T follicular helper cell (primary cell): Measurements from ENCODE around the gene PREX1.
"Not testable (repeated sequence)": the region's sequence is repeated elsewhere in the genome, so short reads cannot be mapped to it uniquely, and the experiment has no call there.

Experiments
- DNase-seq: peaks from one replicate; pipeline ENCODE4 v3.0.0-alpha.2; 2020; ENCODE audit warnings: low read depth

PREX1 gene

GRCh38 chr20:48846516-48847492 lies 19.0 kb upstream of the PREX1 start:
- no peak for DNase-seq

- DNase-seq = no peak
Measured at GRCh38 chr20:48845721-48846306, 18.0 kb upstream of the PREX1 start.

DNA sequence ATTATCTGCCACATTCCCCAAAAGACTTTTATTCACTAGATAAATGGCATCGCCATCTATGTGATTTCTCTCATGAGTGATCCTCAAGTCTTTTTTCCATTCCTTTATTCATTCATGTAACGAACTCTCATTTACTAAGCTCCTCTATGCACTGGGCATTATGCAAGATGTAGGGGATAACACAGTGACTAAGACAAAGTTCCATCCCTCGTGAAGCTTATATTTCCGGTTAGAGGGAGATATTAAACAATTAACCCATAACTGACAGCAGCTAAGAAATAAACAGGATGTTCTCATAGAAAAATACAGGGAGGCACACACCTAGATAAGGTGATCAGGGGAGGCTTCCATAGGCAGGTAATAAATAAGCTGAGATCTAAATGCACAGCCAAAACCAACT lies 17.2 kb upstream of the PREX1 start:
- no peak for DNase-seq

DNA sequence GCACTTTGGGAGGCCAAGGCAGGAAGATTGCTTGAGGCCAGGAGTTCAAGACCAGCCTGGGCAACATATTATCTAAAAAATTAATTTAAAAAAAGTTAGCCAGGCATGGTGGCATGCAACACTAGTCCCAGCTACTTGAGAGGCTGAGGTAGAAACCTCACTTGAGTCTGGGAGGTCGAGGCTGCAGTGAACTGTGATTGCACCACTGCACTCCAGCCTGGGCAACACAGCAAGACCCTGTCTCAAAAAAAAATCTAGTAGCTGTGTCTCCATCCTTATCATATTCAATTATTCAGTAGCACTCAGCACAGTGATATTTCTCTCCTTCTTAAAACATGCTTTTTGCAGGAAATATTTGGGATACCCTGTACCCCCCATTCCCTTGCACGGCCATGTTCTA lies 16.1 kb upstream of the PREX1 start:
- DNase-seq = not testable (repeated sequence)

DNA sequence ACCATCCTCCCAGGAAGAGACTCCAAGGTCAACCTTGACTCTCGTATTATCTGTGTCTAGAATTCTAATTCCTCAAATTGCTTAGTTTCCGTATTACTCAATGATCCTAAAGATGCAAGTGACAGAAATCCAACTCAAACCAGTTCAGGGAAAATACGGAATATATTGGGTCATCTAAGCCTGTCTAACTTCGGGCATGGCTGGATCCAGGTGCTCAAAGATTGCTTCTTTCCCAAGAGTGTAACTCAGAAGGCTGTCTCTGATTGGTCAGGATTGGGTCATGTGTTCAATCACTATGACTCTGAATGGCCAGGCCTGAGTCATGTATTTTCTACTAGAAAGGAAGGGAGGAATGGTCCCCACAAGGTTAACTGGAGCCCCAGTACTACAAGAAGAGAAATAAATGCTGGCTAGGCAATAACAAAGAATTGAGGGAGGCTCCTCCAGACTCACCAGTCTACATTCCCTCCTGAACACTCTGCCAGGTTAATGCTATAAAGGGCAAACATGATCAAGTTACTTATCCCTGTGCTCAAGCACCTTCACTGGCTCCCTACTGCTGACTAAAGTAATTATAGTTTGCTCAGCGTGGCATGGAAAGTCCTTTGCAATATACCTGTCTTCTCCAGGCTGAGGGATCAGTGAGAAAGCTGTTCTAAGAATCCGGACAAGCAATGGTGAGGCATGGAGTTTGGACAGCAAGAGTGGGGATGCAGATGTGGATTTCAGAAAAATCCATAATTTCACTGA lies 15.4 kb upstream of the PREX1 start:
- DNase-seq = no peak

DNA sequence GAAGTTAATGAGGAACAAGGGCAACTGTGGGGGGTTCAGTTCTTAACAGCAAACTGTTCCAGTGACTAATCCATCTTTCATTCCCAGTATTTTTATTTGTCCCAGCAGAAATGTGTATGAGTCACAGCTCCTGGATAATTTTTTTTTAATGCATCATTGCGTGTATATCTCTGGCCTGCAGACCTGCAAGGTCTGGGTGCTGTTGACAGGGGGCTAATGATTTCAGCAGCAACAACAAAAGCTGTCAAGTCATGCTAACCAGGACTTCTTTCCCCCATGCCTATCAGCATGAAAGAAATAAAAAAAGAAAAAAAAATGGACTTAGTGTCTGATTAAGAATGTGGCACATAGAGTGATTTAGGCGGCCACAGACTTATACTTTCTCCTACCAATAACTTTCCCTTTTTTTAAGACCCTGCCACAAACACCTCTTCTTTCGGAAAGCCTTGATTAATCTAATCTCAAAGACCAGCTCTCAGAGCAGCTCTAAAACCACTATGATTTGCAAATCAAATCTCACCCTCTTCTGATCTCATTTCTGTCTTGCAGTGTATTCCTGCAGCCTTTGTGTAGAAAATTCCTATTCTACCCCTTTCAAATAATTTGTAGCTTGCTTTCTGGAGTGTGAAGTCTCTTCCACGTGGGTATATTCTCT lies 14.2 kb upstream of the PREX1 start:
- no peak for DNase-seq

DNA sequence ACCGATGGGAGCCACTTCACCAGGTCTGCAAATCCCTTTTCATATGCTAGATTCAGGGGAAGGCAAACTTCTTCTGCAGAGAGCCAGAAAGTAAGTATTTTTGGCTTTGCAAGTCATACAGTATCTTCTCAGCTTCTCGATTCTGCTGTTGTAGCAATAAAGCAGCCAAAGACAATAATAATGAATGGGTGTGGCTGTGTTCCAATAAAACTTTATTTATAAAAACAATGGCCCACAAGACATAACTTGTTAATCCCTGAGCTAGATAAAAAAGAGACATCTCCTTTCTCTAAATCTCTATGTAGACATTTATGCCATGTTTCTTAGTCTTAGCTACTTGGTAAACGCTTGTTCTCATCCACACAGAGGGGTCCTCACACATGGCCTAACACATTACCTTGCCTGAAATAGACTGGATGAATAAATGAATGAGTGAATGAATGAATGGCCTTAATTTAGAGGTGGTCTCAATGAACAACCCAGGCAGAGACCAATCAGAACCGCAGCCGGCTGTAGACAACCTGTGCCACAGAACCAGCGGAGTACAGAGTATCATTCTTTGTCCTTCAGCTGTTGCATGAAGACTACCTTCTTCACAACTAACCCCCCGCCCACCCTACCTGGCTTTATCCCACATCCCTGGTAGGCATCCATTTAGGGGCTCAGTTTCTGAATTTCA lies 13.5 kb upstream of the PREX1 start:
- no peak for DNase-seq

DNA sequence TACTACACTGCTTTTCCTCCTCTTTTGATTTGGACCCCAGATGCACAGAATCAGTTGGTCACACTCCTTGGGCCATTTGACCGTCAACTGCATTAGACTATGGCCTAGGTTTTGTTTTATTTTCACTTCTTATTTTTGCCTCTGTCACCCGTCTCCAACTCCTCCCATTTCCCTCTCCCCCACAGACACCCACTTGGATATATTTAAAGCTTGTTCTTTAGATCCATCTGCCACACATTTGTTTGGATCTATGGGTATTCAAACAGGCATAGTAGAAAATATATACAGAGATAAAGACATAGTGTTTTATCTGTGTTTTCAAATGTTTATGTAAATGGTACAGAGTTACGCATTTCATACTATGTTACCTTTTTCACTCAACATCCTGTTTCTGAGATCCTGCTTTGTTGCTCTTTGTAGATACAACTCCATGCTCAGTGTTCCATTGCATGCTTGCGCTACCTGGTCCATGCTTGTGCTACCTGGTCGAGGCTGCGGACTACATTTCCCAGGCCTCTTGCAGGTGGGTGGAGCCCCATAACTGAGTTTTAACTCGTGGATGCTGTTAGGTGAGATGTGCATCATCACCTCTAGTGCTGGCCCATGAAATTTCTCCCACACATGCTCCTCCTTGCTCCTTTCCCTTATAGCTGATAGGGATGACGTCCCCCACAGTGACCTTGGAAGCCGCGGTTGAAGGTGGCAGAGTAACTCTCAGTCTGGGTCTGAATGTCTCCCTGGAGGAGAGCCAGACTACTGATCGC lies 11.5 kb upstream of the PREX1 start:
- DNase-seq = no peak

GRCh38 chr20:48837014-48837413 lies 9.2 kb upstream of the PREX1 start:
- DNase-seq = no peak

DNA sequence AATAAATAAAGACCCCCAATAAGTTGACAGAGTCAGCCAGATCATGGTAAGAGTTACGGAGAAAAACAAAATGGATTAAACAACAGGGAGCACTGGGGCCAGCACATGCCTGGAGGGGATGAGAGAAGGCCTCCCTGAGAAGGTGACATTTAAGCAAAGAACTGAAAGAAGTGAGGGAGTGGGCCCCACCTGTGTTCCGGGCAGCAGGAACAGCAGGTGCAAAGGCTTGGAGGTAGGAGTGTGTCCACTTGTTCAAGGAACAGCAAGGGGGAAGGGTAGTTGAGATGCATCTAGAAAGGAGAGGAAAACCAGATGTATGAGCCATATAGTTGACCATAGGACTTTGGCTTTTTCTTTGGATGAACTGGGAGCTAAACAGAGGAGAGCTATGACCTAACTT lies 7.6 kb upstream of the PREX1 start:
- DNase-seq = no peak

DNA sequence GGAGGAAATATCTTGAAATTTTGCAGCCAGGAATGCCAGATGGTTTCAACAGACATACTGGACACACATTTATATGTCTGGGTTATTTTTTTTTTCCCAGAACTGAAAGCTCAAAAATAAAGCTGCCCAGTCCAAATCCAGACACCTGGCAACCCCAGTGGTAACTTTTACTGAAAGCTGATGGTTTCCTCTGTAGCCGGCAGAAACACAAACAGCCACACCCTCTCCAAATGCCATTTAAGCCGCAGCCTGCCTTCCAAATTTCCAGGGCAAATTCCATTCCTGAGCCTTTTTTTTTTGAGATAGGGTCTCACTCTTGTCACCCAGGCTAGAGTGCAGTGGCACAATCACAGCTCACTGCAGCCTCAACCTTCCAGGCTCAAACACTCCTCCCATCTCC lies 6.5 kb upstream of the PREX1 start:
- DNase-seq = no peak

GRCh38 chr20:48832405-48832730 lies 4.6 kb upstream of the PREX1 start:
- no peak for DNase-seq

DNA sequence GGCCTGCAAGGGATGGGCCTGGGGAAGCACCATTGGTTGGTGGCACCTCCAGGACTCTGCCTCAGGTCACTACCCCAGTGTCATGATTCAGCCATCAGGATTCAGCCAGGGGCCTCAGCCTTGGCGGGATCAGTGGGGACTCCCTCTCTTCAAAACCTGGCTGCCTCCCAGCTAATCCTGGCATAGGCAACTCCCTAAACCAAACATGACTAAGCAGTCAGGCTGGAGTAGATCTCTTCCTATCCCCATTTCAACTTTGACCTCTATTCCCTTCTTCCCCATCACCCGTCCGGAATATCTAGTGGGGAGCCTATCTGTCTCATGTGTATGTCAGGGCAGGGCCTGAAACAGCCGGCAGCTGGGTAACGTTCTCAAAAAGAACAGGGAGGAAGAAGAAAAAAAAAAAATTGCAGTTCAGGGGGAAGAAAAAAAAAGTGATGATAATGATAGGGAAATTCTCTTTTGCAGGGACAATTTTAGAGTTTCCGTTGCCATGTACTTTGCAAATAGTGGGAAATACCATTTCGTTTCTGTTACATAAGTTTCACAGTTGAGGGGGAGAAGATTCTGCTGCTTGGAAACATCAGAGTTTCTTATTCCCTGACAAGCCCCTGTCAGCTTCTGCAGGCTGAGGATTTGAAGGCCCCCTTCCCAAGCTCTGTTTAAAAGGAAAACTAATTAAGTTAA lies 4.1 kb upstream of the PREX1 start:
- DNase-seq = no peak

- DNase-seq = no peak
Measured at GRCh38 chr20:48830826-48831318, 3.1 kb upstream of the PREX1 start.

DNA sequence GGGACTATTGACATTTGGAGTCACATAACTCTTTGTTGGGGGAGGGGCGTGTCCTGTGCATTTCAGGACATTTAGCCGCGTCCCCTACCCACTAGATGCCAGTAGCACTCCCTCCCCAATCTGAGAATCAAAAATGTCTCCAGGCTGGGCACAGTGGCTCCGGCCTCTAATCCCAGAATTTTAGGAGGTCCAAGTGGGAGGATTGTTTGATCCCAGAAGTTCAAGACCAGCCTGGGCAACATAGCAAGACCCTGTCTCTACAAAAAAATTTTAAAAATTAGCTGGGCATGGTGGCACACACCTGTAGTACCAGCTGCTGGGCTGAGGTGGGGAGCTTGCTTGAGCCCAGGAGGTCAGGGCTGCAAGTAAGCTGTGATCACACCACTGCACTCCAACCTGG lies 2.1 kb upstream of the PREX1 start:
- no peak for DNase-seq

DNA sequence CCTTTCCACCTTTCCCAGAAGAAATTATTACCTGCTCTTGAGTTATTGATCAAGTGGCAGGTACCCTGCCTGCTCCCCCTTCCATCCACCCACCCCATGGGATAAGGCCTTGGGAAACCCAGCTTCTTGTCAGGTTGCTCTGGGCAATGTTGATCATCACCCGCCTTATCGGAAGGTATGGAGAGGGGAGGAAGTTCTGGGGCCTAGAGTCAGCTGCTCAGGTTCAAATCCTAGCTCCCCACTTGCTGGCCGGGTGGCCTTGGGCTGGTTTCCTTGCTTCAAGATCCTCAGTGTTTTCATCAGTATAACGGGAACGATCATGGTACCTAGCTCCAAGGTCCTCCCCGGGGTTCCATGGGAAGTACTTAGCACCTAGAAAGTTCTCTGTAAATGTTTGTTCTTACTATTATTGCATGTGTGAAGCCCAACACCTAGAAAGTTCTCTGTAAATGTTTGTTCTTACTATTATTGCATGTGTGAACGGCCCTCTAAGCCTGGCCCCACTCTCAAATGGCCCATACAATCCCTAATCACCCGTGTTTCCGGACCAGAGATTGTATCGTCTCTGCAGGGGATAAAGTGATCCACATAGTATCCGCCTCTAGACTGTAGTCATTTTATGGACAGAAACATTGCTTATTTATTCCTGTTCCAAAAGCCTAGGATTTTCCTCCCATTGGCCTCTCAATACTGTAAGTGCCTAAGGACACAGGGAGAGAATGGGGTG lies 1.1 kb upstream of the PREX1 start:
- no peak for DNase-seq

- DNase-seq = no peak
Measured at GRCh38 chr20:48826883-48827771, 672 bp downstream of the PREX1 start.

- not testable (repeated sequence) for DNase-seq
Measured at GRCh38 chr20:48826480-48826879, 1.3 kb downstream of the PREX1 start.
